Measurements from ENCODE around the gene HIVEP3.
A peak's percentile ranks its signal among the peaks of the same experiment; 100 is the strongest.

HIVEP3 gene

DNA sequence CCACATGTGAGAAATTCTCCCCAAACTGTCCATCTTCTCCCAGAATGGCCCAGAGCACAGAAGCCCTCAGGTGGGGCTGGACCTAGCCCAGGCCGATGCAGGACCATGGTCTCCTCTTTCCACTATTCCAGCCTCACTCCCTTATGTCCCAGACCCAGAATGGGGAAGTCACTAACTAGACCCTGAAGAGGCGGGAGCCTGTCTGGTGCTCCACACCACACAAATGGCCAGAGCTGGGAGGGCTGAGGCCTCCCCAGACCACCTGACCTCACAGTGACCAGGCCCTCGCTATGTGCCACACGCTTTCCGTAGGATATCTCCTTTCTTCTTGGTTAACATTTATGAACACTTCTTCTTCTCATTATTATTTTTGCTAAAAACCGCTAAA, 379.3 kb downstream of the HIVEP3 start:
- peak; percentile 14 for DNase-seq

DNA sequence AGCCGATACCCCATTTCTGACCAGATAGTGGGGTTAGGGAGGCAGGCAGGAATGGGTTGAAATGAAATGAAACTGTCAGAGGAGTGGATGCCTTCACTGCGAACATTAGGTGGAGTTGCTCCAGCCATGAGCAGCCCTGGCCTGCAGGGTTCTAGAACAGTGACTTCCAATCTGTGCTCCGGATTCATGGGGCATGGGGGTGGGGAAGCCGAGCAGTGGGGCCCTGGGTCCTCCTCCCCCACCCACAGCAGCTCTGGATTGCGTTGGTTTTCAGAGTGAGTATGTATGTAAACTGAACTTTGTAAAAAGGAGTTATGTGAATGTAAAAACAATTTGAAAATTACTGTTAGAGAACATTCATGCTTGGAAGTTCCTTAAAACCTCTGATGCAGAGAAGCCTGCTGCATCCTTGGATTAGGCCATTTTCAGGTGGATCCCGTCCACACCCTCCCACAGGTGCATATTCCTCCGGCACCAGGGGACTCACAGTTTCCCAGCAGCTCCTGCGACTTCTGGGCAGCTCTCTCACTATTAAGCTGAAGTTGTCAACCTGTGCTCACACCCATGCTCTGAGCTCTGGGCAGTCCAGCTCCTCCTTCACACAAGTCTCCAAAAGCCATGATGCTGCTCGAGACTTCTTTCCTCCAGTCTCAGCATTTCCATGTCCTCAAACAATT, 379.8 kb downstream of the HIVEP3 start:
- DNase-seq, result peak; percentile 12

DNA sequence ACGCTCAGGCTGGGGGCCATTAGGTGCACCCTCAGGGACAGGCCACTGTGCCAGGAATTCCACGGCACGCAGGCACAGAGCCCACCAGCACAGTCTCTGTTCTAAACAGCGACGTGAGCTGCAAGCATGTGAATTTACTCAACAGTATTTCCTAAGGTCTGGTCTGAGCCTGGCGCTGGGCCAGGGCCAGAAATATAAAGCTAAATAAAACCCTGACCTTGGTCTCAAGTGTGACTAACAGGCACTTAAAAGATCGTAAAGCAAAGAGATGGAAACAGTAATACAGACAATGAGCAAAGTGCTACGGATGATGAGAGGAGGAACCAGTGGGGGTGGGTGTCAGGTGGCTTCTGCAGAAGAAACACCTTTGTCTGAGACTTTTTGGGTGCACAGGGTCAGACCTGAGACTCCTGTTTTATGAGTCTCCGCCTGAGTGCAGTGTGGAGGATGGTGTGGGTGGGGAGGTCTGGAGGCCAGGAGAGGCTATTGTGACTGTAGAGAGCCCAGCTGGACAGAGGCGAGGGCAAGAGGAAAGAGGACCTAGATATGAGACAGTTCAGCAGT, 380.9 kb downstream of the HIVEP3 start:
- peak; percentile 79 for DNase-seq

DNA sequence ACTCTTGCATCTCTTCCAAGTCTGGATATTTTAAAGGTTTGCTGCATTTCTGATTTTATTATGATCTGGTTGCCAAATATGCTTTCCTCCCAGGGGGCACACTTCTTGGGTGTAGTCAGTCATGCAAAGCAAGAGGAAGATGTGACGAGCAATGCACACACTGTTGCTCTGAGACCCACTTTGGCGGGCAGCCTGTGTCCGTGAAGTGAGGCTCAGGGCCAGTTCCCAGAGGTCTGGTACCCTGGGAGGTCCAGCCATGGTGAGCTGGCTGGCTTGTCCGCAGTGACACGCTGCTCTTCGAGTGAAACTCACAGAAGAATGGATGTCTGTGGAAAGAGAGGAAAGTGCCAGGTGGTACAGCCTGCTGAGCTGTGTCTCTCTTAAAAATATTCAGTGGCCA, 381.5 kb downstream of the HIVEP3 start:
- DNase-seq, result peak; percentile 53

DNA sequence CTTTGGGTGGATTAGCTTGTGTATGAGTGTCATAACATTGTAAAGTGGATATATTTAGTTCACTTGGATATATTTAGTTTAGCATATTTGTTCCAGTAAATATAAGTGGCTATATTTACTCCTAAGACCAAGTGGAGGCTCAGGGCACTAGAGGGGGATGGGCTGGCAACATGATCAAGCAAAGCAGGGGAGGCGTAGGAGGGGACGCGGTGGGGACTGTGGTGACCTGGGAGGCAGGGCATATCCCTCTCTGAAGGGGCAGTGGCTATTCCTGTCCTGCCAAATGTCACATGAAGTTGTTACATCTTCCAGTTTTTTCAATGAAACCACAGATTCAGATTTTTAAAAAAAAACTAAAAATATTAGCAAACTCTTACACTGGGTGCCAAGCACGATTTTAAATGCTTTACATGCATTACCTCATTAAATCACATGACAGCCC, 382.3 kb downstream of the HIVEP3 start:
- peak; percentile 67 for DNase-seq

DNA sequence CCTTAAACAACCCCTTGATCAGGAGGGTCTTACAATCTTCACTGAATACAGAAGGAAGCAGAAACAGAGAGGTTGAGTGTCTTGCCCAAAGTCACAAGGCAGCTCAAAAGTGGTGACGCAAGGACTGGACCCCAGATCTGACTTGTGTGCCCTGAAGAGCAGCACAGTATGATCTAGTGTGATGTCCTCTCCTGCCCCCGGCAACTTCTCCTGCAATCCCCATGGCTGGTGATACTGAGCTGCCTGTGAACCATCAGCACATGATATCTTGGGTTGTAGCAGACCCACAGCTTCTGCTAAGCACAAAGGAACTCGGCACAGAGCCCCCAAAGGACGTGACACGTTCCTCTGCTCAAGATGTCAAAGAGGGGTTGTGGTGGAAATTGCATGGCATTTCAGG, 383.0 kb downstream of the HIVEP3 start:
- DNase-seq, result no peak

DNA sequence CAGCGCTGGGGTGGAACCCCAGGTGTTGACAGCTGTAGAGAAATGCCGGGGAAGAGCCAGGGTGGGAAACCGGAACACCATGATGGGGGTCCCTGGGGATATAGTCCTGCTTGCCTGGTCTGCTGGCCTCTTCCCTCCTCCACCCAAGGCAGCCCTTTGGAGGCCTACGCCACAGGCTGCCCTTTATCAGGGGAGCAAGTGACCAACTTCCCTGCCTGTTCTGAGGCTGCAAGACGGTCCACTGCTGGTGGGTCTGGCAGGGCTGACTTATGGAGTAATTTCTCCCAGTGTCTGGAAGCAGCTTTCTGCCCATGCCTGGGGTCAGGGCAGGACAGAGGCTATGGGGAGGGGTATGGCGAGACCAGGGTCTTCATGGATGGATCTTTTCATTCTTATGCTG, 383.4 kb downstream of the HIVEP3 start:
- no peak for DNase-seq

DNA sequence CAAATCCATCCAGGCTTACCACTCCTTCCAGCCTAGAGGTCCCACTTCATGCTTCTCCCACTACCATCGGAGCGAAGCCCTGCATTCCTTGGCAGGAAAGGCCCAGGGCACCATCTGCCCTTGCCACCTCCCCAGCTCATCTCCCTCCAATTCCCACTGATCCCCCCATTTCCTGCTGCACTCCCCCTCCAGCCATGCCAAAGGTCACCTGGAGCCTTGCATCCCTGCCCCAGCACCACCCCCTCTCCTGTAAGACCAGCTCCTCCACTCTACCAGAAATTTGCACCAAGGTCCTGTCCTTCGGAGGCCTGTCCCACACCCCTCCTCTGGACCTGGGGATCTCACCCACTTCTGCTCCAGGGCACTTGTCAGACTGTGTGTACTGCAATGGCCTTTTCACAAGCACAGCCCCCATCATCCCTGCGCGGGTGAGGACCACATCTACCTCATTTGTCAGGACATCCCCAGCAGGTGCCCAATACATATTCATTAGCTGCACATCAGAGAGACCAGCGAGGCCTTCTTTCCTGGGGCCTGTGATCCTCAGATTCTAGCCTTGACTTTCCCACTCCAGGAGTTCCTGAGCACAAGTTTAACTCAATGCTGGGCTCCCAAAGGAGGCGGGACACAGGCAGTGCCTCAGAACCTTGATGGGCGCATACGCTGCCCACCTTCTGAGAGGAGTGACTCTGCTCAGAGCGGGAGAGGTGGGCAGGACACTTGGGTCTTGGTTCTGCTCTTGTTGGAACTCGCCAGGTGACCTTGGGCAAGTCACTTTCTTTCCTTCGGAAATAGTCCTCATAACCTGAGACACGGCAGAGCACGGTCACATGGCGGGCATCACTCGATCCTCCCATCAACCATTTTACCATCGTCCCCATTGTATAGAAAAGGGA, 384.3 kb downstream of the HIVEP3 start:
- no peak for DNase-seq

DNA sequence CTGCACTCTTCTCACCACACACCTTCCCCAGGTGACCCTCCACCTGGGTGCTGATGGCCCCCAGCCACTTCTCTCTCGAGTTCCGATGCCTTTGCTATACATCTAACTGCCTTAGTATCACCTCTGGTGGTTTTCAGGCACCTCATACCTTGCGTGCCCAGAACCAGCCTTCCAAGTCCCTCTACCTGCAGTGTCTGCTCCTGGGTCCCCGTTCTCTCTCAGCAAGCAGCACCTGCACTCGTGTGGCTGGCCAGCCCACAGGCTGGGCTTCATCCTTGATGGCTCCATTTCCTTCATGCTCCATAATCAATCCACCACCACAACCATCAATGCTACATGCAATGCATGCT, 385.0 kb downstream of the HIVEP3 start:
- DNase-seq, result no peak

DNA sequence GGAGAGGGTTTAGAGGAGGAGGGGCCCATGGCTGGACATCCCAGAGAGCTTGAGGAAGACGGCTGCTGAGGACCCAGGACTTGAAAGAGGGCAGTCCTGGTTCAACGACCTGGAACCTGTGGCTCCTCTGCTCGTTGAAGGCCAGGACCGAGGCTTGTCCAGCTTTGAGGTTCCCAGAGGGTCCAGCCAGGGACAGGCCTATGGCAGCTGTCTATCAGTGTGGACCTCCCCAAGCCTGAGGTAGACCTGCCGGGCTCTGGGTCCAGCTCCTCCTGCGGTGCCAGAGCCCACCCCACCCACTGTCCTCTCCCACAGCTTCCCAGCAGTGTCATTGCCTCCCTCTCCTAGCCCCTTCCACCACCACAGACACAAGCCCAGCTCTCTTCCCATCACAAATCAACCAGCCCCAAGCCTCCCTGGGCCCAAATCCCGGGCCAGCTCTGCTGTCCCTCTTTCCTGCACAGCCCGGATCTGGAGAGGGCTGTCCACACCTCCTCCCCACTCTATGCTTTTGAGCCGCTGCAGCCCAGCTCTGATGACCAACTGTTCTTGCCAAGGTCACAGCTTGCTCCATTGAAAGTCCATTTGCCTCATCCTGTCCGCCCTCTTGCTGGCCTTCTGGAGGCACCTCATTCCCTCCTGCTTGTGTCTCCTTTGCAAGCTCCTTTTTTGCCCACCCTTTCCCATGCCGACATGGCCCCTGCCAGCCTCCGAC, 385.5 kb downstream of the HIVEP3 start:
- no peak for DNase-seq

DNA sequence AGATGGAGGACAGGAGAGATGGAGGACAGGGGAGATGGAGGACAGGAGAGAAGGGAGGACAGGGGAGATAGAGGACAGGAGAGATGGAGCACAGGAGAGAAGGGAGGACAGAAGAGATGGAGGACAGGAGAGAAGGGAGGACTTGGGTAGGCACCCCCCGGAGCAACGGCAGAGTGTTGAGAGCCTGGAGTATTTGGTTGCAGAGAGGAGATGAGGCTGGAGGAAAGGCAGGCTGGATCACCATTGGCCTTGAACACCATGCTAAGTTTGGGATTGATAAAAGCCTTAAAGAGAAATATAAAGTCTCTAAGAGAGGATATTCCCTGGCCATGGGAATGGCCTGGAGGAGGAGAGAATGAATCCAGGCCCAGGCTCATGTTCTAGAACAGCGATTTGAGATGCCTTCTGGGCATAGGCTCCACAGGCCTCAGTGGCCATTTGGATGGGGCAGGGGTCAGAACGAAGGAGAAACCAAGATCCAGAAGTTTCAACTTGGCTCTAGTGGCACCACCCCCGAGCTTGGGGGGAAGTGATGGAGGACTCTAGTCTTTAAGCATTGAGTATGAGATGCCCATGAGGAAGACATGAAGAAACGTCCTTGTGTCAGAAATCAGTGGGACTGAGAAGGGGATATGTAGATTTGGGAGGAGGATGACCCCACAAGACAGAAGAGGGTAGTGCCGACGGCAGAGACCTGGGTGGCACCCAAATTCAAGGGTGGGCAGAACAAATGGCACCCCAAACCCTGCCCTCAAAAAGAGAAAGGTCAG, 386.3 kb downstream of the HIVEP3 start:
- no peak for DNase-seq

DNA sequence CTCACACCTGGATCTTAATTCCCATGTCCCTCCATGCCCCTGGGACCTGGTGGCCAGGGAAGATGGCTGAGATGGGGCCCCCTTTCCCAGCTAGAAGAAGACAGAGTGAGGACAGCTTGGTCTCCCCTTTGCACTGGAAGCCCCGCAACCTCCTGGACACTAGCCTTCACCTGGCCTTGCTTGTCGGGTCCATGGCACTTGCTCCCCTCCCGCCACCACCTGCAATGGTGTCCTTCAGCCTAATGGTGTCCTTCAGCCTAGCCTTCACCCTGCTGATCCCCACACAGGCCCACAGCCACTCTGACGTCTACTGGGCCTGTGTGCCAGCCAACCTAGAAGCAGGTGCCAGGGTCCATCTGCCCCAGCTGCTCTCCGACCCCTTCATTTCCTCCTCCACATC, 388.3 kb downstream of the HIVEP3 start:
- DNase-seq, result no peak

DNA sequence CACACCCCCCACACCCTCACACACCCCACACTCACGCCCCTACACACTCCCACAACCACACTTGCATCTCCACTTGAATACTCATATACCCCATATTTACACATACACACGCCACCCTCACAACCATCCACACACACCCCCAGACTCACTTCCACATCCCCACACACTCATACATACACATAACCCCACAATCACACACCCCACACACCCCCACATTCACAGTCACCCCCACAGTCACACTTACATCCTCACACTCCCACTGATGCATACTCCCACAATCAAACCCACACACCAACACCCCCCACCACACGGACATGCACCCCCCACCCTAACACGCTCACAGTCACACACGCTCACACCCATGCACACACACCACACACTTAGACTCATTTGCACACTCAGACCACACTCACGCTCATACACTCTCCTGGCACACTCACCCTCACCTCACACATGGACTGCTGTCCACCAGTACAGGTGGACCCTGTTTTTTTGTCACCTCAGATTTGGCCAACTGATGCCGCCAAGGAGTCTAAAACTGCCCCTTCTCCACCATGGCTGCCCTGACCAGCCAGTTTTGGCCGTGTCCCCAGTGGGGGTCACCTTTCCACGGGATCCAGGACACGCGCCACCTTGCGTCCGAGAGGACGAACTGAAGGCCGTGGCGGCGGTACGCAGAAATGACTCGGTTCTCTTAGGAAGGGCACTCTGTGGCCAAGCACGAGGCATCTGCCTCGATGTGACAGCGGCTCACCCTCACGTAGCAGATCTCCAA, 388.9 kb downstream of the HIVEP3 start:
- no peak for DNase-seq

DNA sequence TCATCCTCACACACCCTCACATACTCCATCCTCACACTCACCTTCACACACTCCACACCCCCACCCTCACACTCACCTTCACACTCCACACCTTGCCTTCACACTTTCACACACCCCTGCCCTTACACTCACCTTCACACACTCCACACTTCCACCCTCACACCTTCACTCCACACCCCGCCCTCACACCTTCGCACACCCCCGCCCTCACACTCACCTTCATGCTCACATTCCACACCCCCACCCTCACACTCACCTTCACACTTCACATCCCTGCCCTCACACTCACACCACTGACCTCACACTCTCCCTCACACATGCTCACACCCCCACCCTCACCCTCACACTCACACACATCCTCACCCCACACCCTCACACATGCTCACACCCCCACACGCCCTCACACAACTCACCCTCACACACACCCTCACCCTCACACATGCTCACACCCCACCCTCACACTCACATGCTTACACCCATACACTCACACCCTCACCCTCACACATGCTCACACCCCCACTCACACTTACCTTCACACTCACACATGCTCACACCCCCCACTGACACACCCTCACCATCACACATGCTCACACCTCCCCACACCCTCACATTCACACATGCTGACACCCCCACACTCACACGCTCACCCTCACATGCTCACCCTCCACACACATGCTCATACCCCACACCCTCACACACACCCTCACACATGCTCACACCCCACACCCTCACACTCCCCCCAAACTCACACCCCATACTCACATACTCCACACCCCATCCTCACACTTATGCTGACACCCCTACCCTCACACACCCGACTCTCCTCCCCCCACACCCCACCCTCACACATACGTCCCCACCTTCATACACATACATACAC, 389.8 kb downstream of the HIVEP3 start:
- no peak for DNase-seq

DNA sequence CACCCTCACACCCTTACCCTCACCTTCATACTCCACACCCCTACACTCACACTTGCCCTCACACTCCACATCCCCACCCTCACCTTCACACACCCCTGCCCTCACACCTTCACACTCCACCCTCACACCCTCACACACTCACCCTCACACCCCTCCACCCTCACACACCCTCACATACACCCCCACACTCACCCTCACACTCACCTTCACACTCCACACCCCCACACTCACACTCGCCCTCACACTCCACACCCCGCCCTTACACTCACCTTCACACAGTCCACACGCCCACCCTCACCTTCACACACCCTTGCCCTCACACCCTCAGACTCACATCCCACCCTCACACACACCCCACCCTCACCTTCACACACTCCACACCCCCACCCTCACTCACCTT, 390.6 kb downstream of the HIVEP3 start:
- DNase-seq, result no peak

DNA sequence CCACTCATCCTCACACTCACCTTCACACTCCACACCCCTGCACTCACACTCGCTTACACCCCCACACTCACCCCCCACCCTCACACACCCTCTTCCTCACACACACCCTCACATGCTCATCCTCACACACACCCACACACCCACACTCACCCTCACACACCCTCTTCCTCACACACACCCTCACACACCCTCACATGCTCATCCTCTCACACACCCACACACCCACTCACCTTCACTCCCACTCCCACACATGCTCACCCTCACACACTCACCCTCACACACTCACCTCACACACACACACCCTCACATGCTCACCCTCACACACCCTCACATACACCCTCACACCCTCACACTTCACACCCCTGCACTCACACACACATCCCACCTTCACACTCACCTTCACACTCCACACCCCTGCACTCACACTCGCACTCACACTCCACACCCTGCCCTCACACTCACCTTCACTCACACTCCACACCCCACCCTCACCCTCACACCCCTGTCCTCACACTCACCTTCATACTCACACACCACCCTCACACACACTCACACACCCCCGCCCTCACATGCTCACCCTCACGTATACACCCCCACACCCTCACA, 391.7 kb downstream of the HIVEP3 start:
- no peak for DNase-seq

DNA sequence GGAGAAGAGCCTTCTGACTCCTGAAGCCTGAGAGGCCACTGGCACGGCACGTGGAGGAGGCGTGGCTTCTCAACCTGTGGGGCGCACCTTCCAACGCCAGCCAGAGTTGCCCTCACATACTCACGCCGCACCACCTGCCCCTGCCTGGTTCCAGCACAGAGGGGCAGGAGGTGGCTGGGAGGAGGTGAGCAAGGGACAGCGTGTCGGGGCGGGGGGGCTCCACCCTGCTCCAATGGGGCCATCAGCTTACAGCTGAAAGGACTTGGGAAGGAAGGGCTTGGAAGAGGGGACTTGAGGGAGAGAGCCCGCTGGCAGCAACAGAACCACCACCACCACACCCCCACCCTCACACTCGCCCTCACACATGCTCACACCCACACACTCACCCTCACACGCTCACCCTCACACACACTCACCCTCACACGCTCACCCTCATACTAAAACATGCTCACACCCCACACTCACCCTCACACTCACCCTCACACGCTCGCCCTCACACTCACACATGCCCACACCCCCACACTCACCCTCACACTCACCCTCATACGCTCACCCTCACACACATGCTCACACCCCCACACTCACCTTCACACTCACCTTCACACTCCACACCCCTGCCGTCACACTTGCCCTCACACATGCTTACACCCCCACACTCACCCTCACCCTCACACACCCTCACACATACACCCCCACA, 392.7 kb downstream of the HIVEP3 start:
- no peak for DNase-seq

DNA sequence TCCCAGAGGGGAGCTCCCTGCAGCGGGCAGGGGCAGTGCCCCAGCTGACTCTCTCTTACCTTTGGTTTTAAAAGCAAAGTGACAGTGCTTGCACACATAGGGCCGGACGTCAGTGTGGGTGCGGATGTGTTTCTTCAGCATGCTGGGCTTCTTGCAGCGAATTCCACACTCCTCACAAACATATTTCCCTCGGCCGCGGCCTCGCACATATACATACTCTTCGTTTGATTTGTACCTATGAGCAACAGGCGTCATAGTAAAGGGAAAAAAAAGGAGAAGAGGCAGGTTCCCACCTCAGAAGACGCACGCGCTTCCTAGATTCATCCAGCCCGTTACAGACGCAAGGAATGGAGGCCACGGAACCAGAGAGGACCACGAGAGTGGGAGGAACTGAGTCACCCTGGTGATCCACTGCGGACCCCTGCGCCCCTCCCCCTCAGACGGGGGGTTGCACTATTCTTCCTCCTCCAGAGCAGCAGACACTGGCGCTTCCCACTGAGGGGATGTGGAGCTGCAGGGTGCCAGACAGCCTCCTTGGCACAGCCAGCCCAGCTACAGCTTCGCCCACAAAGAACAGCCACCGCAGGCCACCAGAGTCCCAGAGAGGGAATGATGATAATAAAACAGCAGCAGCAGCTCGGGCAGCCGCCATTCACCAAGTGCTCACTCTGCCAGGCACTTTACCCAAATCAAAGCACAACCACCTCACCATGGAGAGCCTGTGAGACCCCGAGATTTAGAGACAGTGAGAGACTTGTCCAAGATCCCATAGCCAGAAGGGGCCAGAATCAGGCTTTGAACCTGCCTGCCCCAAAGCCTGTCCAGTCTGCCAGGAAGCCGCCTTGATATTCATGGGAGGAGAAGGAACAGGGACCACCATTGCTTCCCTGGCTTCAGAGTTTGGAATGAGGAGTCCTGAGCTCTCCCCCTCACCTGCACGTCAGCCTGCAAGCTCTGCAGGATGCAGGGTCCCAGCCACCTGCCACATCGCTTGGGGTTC, 393.7 kb downstream of the HIVEP3 start:
- no peak for DNase-seq

Measured in femur (tissue), 1 donor.